Measurements from ENCODE around the gene HTD2. TPM values are rescaled to one million over a fixed set of nuclear protein-coding genes. Genes with fewer than 3 reads are reported as not detected.

The HTD2 gene
- total RNA-seq, 1 experiment from 2014 or later, result 7.4 TPM

DNA sequence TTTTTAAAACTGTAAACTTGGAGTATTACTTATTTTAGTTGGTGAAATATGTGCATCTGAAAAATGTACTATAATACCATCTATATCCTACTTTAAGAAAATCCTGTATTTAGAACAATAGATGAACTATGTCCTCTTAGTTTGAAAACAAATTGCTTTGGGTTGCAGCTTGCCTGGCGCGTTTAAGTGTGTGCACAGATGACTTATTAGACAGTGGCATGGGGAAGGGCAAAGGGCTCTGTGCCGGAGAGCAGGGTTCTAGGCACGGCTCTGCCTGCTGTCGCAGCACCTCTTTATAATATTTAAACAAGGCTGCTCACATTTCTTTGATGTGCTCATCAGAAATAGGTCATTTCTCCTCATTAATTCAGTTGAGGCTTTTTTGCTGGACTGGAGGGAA, 36.4 kb downstream of the HTD2 start:
- Histone ChIP-seq H3K4me2 (no peak overlapping the region), H3K27ac (no peak overlapping the region), H3K9me3 (ENCODE audit: insufficient read depth, low read depth) (no peaks in the 10 kb centered on the region; the same call in 1 of the 2 replicates), H3F3A (ENCODE audit: insufficient read depth, low read depth) (peaks cover 5% of the 10 kb centered on the region; the same call in 1 of the 2 replicates), H3K27me3 (ENCODE audit: insufficient read depth, low read depth) (no peaks in the 10 kb centered on the region), H3K4me3 (no peak overlapping the region), H3K36me3 (ENCODE audit: low read depth) (no peaks in the 10 kb centered on the region), H4K20me1 (ENCODE audit: insufficient read depth) (no peaks in the 10 kb centered on the region), H3K79me2 (ENCODE audit: low read depth) (no peaks in the 10 kb centered on the region), H3K9me2 (ENCODE audit: insufficient read depth) (no peaks in the 10 kb centered on the region), H3K4me1 (replicated peaks; ENCODE audit: insufficient read depth) (no peaks in the 10 kb centered on the region), H2AFZ (no peak overlapping the region)
- TF ChIP-seq, protein P1, sequence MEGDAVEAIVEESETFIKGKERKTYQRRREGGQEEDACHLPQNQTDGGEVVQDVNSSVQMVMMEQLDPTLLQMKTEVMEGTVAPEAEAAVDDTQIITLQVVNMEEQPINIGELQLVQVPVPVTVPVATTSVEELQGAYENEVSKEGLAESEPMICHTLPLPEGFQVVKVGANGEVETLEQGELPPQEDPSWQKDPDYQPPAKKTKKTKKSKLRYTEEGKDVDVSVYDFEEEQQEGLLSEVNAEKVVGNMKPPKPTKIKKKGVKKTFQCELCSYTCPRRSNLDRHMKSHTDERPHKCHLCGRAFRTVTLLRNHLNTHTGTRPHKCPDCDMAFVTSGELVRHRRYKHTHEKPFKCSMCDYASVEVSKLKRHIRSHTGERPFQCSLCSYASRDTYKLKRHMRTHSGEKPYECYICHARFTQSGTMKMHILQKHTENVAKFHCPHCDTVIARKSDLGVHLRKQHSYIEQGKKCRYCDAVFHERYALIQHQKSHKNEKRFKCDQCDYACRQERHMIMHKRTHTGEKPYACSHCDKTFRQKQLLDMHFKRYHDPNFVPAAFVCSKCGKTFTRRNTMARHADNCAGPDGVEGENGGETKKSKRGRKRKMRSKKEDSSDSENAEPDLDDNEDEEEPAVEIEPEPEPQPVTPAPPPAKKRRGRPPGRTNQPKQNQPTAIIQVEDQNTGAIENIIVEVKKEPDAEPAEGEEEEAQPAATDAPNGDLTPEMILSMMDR (conservative IDR thresholded peaks at IDR 0.05), result no peak
- TF ChIP-seq EZH2 (IDR thresholded peaks at IDR 0.05; ENCODE audit: low read depth), result no peak
- ChIA-PET CTCF (interaction anchor here (0.6 kb wide), 2 partner anchors 16 to 211 kb away, joined by 8 to 13 read pairs; no protein-coding TSS in a partner anchor), POLR2A (ENCODE audit: unreplicated experiment) (no interaction called here)
- no TSS peak for BruUV-seq (replicated peaks)
- intact Hi-C loops (cut with micrococcal nuclease; ENCODE audit: unreplicated experiment), result no loop called here
- no peak for DNase-seq

DNA sequence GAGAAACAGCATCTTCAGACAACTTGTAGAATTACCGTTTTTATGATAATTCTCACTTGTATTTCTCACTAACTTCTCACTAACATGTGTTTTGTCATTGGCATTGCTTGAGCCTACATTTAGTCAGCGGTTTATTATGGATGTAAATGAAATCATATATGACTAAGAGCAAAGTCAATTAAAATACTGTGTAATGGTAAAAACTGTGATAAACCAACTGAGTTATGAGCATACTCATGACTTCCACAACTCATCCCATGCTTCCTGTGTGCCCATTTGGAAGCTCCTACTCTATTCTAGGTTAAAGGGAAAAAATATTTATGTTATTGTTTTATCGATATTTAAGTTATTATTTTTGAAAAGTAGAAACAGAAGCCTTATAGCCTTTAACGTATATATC, 39.1 kb downstream of the HTD2 start:
- no peaks in the 10 kb centered on the region for H3K79me2 ChIP-seq (ENCODE audit: low read depth)
- peaks cover 9% of the 10 kb centered on the region; the same call in 1 of the 2 replicates for H3F3A ChIP-seq (ENCODE audit: insufficient read depth, low read depth)
- H3K27ac ChIP-seq, result no peak overlapping the region
- TF ChIP-seq, protein P1 (conservative IDR thresholded peaks at IDR 0.05), result no peak
- TF ChIP-seq EZH2 (IDR thresholded peaks at IDR 0.05; ENCODE audit: low read depth), result no peak
- no peaks in the 10 kb centered on the region for H3K9me2 ChIP-seq (ENCODE audit: insufficient read depth)
- no peak overlapping the region for H3K4me3 ChIP-seq
- no peaks in the 10 kb centered on the region for H3K36me3 ChIP-seq (ENCODE audit: low read depth)
- BruUV-seq (replicated peaks), result no TSS peak
- intact Hi-C loops (cut with micrococcal nuclease; ENCODE audit: unreplicated experiment), result no loop called here
- no peaks in the 10 kb centered on the region for H3K27me3 ChIP-seq (ENCODE audit: insufficient read depth, low read depth)
- no peaks in the 10 kb centered on the region for H4K20me1 ChIP-seq (ENCODE audit: insufficient read depth)
- no peak overlapping the region for H2AFZ ChIP-seq
- no peak overlapping the region for H3K4me2 ChIP-seq
- ChIA-PET POLR2A (ENCODE audit: unreplicated experiment) (no interaction called here), CTCF (no interaction called here)
- H3K9me3 ChIP-seq (ENCODE audit: insufficient read depth, low read depth), result no peaks in the 10 kb centered on the region; the same call in 1 of the 2 replicates
- DNase-seq, result no peak
- H3K4me1 ChIP-seq (replicated peaks; ENCODE audit: insufficient read depth), result peaks cover 9% of the 10 kb centered on the region

DNA sequence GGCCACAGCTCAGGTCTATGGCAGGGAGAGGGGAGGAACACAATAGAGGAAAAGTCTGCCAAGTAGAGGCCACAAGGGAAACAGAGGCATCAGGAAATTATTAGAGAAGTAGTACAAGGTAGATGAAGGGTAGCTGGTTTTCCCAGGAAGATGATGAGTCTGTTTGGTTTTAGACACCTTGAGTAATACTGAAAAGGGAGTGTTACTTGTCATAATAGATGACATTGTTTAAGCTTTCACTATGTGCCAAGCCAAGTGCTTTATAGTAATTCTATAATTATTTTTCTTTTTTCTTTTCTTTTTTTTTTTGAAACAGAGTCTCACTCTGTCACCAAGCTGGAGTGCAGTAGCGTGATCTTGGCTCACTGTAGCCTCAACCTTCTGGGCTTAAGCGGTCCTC, 40.0 kb downstream of the HTD2 start:
- H4K20me1 ChIP-seq (ENCODE audit: insufficient read depth), result no peaks in the 10 kb centered on the region
- BruUV-seq (replicated peaks), result no TSS peak
- no peaks in the 10 kb centered on the region for H3K9me2 ChIP-seq (ENCODE audit: insufficient read depth)
- CTCF ChIA-PET, result no interaction called here
- H3K79me2 ChIP-seq (ENCODE audit: low read depth), result no peaks in the 10 kb centered on the region
- peaks cover 17% of the 10 kb centered on the region for H3K4me1 ChIP-seq (replicated peaks; ENCODE audit: insufficient read depth)
- no peaks in the 10 kb centered on the region; the same call in 1 of the 2 replicates for H3K9me3 ChIP-seq (ENCODE audit: insufficient read depth, low read depth)
- no peaks in the 10 kb centered on the region for H3K36me3 ChIP-seq (ENCODE audit: low read depth)
- peaks cover 9% of the 10 kb centered on the region; the same call in 1 of the 2 replicates for H3F3A ChIP-seq (ENCODE audit: insufficient read depth, low read depth)
- intact Hi-C loops (cut with micrococcal nuclease; ENCODE audit: unreplicated experiment), result no loop called here
- no peak for DNase-seq
- no peak overlapping the region for H3K4me3 ChIP-seq
- no peaks in the 10 kb centered on the region for H3K27me3 ChIP-seq (ENCODE audit: insufficient read depth, low read depth)
- POLR2A ChIA-PET (ENCODE audit: unreplicated experiment), result no interaction called here
- TF ChIP-seq EZH2 (IDR thresholded peaks at IDR 0.05; ENCODE audit: low read depth), result no peak
- H3K4me2 ChIP-seq, result no peak overlapping the region
- H2AFZ ChIP-seq, result no peak overlapping the region
- no peak overlapping the region for H3K27ac ChIP-seq

DNA sequence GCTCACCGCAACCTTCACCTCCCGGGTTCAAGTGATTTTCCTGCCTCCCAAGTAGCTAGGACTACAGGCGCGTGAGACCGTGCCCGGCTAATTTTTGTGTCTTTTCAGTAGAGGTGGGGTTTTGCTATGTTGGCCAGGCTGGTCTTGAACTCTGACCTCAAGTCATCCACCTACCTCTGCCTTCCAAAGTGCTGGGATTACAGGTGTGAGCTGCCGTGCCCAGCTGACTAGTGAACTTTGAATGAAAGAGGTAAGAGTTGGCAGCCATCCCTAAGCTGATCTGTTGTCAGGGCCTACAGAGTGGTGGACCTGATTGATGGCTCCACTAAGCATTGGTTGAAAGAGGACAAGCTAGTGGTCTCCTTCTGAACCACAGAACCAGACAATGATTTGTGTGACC, 41.7 kb downstream of the HTD2 start:
- Histone ChIP-seq H3K4me1 (replicated peaks; ENCODE audit: insufficient read depth) (peaks cover 17% of the 10 kb centered on the region), H3K27me3 (ENCODE audit: insufficient read depth, low read depth) (no peaks in the 10 kb centered on the region), H3K79me2 (ENCODE audit: low read depth) (no peaks in the 10 kb centered on the region), H3K9me2 (ENCODE audit: insufficient read depth) (no peaks in the 10 kb centered on the region), H3K4me2 (no peak overlapping the region), H3K9me3 (ENCODE audit: insufficient read depth, low read depth) (no peaks in the 10 kb centered on the region; the same call in 1 of the 2 replicates), H3F3A (ENCODE audit: insufficient read depth, low read depth) (peaks cover 9% of the 10 kb centered on the region; the same call in 1 of the 2 replicates), H3K36me3 (ENCODE audit: low read depth) (no peaks in the 10 kb centered on the region), H4K20me1 (ENCODE audit: insufficient read depth) (no peaks in the 10 kb centered on the region), H3K4me3 (no peak overlapping the region), H3K27ac (no peak overlapping the region), H2AFZ (no peak overlapping the region)
- intact Hi-C loops (cut with micrococcal nuclease; ENCODE audit: unreplicated experiment), result no loop called here
- CTCF ChIA-PET, result no interaction called here
- no TSS peak for BruUV-seq (replicated peaks)
- TF ChIP-seq, protein P1 (conservative IDR thresholded peaks at IDR 0.05), result no peak
- TF ChIP-seq EZH2 (IDR thresholded peaks at IDR 0.05; ENCODE audit: low read depth), result no peak
- POLR2A ChIA-PET (ENCODE audit: unreplicated experiment), result no interaction called here
- no peak for DNase-seq

Measured in PC-9 (cell line).